CD8-positive, alpha-beta memory T cell (primary cell): ENCODE results near the gene CAPN8. TPM values are rescaled to one million over a fixed set of nuclear protein-coding genes. Genes with fewer than 3 reads are reported as not detected.

Experiments
- CTCF ChIA-PET: fragments of 350-600 bp; sonication (Branson Sonifier 250); formaldehyde crosslinking; loops from one replicate; lab custom pipeline; 2021; ENCODE audit warnings: antibody characterized with exemption; lab: Charles Lee
- POLR2A ChIA-PET: fragments of 350-600 bp; sonication (Branson Sonifier 250); formaldehyde crosslinking; loops from one replicate; lab custom pipeline; 2021; ENCODE audit warnings: antibody characterized with exemption; lab: Charles Lee
- DNase-seq, 5 donors: peaks; one replicate each; pipeline versions ENCODE4 v3.0.0 to v3.0.0-alpha.2; 2020 to 2022; ENCODE audit warnings: mixed read lengths in 1 of 5
- H3K27ac ChIP-seq: one replicate; pipeline ENCODE4 v1.7.0; 2013; ENCODE audit warnings: low read depth, mild to moderate bottlenecking, low read length, moderate library complexity
- H3K27me3 ChIP-seq: 2 replicates; pipeline ENCODE4 v1.7.0; 2013; ENCODE audit warnings: low read length, mild to moderate bottlenecking; ENCODE audit not compliant: insufficient read depth, poor library complexity, severe bottlenecking
- H3K36me3 ChIP-seq: 2 replicates; pipeline ENCODE4 v1.7.0; 2013; ENCODE audit warnings: mild to moderate bottlenecking, low read length, moderate library complexity; ENCODE audit not compliant: insufficient read depth
- H3K4me1 ChIP-seq: 2 replicates; pipeline ENCODE4 v1.7.0; 2013; ENCODE audit warnings: mild to moderate bottlenecking, low read length, moderate library complexity; ENCODE audit not compliant: insufficient read depth
- H3K4me3 ChIP-seq: 2 replicates; pipeline ENCODE4 v1.7.0; 2013; ENCODE audit warnings: mild to moderate bottlenecking, low read length
- H3K9me3 ChIP-seq: 2 replicates; pipeline ENCODE4 v1.7.0; 2013; ENCODE audit warnings: mild to moderate bottlenecking, low read length
- H3K27ac Mint-ChIP-seq, 8 donors: one replicate each; pipeline ENCODE4 v1.8.0; 2020 to 2021; ENCODE audit warnings: mixed read lengths in 8 of 8, mild to moderate bottlenecking in 6 of 8, inconsistent platforms in 3 of 8, moderate library complexity in 3 of 8
- H3K27me3 Mint-ChIP-seq, 2 donors: one replicate each; pipeline ENCODE4 v1.8.0; 2020 to 2021; ENCODE audit warnings: mixed read lengths in 2 of 2, mild to moderate bottlenecking in 1 of 2, moderate library complexity in 1 of 2
- H3K36me3 Mint-ChIP-seq, 3 donors: one replicate each; pipeline ENCODE4 v1.8.0; 2020 to 2021; ENCODE audit warnings: mixed read lengths in 3 of 3, inconsistent platforms in 1 of 3, mild to moderate bottlenecking in 1 of 3
- H3K4me1 Mint-ChIP-seq, 3 donors: one replicate each; pipeline ENCODE4 v1.8.0; 2020 to 2021; ENCODE audit warnings: mixed read lengths in 3 of 3, inconsistent platforms in 1 of 3, mild to moderate bottlenecking in 1 of 3
- H3K4me3 Mint-ChIP-seq, 7 donors: one replicate each; pipeline ENCODE4 v1.8.0; 2020 to 2021; ENCODE audit warnings: mixed read lengths in 7 of 7, mild to moderate bottlenecking in 6 of 7, moderate library complexity in 4 of 7, inconsistent platforms in 2 of 7
- H3K9me3 Mint-ChIP-seq, 5 donors: one replicate each; pipeline ENCODE4 v1.8.0; 2020 to 2022; ENCODE audit warnings: mixed read lengths in 5 of 5, mild to moderate bottlenecking in 3 of 5, moderate library complexity in 2 of 5, inconsistent platforms in 1 of 5
- polyA plus RNA-seq: library from polyadenylated mRNA; unstranded; fragments of 300-500 nt; fragmentation: Illumina TruSeq; gene quantifications from one replicate; pipeline ENCODE4 v1.2.3, GENCODE V29; 2021
- total RNA-seq, 2 experiments: library from RNA; stranded (reverse); gene quantifications; one replicate each; pipeline ENCODE4 v1.2.3, GENCODE V29; 2021

The CAPN8 gene
- total and polyA plus RNA-seq, 3 experiments from 2014 or later = not detected

DNA sequence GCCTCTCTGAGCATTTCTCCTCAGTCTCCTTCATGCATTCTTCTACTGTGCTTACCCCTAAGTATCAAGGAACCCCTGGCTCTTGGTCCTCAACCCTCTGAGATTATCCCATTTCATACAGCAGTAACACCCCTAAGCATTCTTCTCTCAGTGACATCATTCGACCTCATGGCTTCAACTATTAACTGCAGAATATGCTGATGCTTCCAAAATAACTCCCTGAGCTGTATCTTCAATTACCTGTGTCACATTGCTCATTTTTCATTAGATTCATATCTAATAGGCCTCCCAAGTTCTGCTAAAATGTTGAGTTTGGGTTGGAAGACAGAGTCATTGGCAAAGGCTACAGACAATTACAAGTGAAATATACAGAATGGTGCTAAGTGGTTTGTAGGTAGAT lies 7.5 kb downstream of the CAPN8 start:
- POLR2A ChIA-PET = no interaction called here

DNA sequence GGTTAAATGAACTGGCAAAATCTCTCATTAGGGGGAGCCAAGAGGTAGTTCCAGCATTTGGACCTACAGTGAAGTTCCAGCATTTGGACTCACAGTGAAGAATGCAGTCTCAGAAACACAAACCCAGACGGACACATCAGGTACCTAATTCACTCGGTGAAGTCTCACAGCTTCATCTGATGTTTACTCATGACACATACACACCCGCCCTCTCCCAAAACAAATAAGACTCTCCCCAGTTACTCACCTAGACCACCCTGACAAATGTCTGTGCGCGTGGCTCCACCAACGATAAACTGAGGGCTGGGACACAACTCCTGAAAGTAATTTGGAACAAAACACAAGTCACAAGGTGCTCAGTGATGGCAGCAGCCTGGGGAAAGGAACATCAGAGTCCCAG lies 11.4 kb downstream of the CAPN8 start:
- ChIA-PET CTCF (no interaction called here), POLR2A (no interaction called here)
- Mint-ChIP-seq H3K4me1 (no peaks in the 10 kb centered on the region), H3K27me3 (peaks cover 8 to 40% of the 10 kb centered on the region in 2 donors), H3K9me3 (no peaks in the 10 kb centered on the region), H3K4me3 (no peak overlapping the region), H3K27ac (peak overlapping the region in 1 of 8 donors; percentile 66), H3K36me3 (no peaks in the 10 kb centered on the region)
- DNase-seq = no peak
- Histone ChIP-seq H3K4me3 (no peak overlapping the region), H3K27me3 (no peaks in the 10 kb centered on the region), H3K4me1 (no peaks in the 10 kb centered on the region), H3K36me3 (no peaks in the 10 kb centered on the region), H3K27ac (no peak overlapping the region), H3K9me3 (no peaks in the 10 kb centered on the region)

More for the DNA sequence above, 7.5 kb downstream of the CAPN8 start:
- H3K9me3 Mint-ChIP-seq = no peaks in the 10 kb centered on the region
- Histone ChIP-seq H3K27ac (no peak overlapping the region), H3K27me3 (no peaks in the 10 kb centered on the region), H3K9me3 (no peaks in the 10 kb centered on the region), H3K4me1 (no peaks in the 10 kb centered on the region), H3K36me3 (no peaks in the 10 kb centered on the region), H3K4me3 (no peak overlapping the region)
- H3K36me3 Mint-ChIP-seq = no peaks in the 10 kb centered on the region
- no peak for DNase-seq
- H3K27me3 Mint-ChIP-seq = peaks cover 7 to 45% of the 10 kb centered on the region in 2 donors
- no peak overlapping the region for H3K4me3 Mint-ChIP-seq
- CTCF ChIA-PET = no interaction called here
- H3K27ac Mint-ChIP-seq = no peak overlapping the region
- H3K4me1 Mint-ChIP-seq = no peaks in the 10 kb centered on the region

DNA sequence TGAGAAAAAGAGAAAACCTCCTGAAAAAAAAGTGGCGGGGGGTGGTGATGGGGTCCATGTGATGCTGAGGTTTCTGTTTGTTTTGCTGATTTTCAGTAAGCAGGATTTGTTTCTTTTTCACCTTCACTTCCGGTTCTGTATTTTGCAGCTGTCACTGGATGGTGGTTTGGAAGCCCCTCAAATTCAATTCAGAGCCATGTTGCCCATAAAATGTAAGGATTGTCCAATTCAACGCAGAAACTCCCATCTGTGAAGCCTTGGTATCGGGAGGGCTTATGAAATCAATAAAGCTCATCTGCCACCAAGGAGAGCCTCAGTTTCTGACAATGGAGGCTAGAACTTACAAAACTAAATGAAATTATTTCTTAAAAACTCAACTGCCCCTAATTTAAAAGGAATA lies 12.1 kb downstream of the CAPN8 start:
- H3K4me1 Mint-ChIP-seq = no peaks in the 10 kb centered on the region
- Histone ChIP-seq H3K9me3 (no peaks in the 10 kb centered on the region), H3K36me3 (no peaks in the 10 kb centered on the region), H3K4me3 (no peak overlapping the region), H3K27me3 (no peaks in the 10 kb centered on the region), H3K27ac (no peak overlapping the region), H3K4me1 (no peaks in the 10 kb centered on the region)
- no peak for DNase-seq
- POLR2A ChIA-PET = no interaction called here
- CTCF ChIA-PET = no interaction called here
- H3K9me3 Mint-ChIP-seq = no peaks in the 10 kb centered on the region
- H3K27me3 Mint-ChIP-seq = peaks cover 8 to 44% of the 10 kb centered on the region in 2 donors
- H3K27ac Mint-ChIP-seq = no peak overlapping the region
- H3K36me3 Mint-ChIP-seq = no peaks in the 10 kb centered on the region
- no peak overlapping the region for H3K4me3 Mint-ChIP-seq

DNA sequence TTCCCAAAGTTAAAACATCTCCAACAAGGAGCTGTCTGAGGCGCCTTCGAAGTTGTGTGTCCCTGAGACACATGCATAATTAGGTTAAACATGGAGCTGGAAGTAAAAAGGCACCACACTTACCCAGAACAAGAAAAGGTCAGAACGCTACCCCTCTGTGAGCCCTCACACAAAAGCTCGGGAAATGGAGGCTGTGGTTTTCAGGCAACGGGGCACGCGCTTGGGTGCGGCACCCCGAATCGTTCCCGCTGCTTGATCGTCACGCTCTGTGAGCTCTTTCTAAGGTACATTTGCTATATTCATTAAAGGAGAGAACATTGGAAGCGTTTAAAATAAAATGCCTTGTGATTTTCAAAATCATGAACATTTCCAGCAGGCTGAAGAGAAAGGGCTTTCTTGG lies 12.5 kb downstream of the CAPN8 start:
- no peaks in the 10 kb centered on the region for H3K4me1 ChIP-seq
- no peaks in the 10 kb centered on the region for H3K36me3 ChIP-seq
- POLR2A ChIA-PET = no interaction called here
- no peaks in the 10 kb centered on the region for H3K27me3 ChIP-seq
- Mint-ChIP-seq H3K27ac (no peak overlapping the region), H3K9me3 (no peaks in the 10 kb centered on the region), H3K4me1 (no peaks in the 10 kb centered on the region), H3K4me3 (no peak overlapping the region), H3K27me3 (peaks cover 8 to 44% of the 10 kb centered on the region in 2 donors), H3K36me3 (no peaks in the 10 kb centered on the region)
- H3K27ac ChIP-seq = no peak overlapping the region
- CTCF ChIA-PET = no interaction called here
- no peak overlapping the region for H3K4me3 ChIP-seq
- H3K9me3 ChIP-seq = no peaks in the 10 kb centered on the region
- DNase-seq = no peak

DNA sequence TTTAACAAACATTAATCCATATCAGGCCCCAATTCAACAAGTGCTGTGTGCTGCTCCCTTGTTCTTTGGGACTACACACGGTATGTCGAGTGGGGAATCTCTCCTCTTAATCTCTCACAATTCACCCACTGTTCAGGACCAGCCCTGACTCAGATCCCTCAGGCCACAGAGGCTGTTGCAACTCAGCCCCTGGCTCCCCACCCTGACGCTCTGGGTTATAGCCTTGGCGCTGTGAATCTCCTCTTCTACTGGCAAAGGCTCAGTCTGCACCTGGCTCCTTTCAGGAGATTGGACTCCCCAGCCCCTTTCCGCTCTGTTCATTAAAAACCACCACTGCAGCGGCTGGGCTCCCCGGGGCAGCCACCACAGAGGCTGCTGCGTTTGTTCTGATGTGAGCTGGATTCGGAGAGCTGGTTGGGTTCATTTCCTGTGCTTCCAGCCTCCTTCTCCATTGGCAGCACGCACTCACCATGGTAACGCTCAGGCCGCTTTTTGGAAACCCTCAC lies 13.0 kb downstream of the CAPN8 start:
- DNase-seq = no peak
- Mint-ChIP-seq H3K4me1 (no peaks in the 10 kb centered on the region), H3K36me3 (no peaks in the 10 kb centered on the region), H3K4me3 (no peak overlapping the region), H3K9me3 (no peaks in the 10 kb centered on the region), H3K27ac (no peak overlapping the region), H3K27me3 (peaks cover 8 to 40% of the 10 kb centered on the region in 2 donors)
- Histone ChIP-seq H3K4me3 (no peak overlapping the region), H3K4me1 (no peaks in the 10 kb centered on the region), H3K9me3 (no peaks in the 10 kb centered on the region), H3K27ac (no peak overlapping the region), H3K27me3 (no peaks in the 10 kb centered on the region), H3K36me3 (no peaks in the 10 kb centered on the region)
- ChIA-PET CTCF (no interaction called here), POLR2A (no interaction called here)

DNA sequence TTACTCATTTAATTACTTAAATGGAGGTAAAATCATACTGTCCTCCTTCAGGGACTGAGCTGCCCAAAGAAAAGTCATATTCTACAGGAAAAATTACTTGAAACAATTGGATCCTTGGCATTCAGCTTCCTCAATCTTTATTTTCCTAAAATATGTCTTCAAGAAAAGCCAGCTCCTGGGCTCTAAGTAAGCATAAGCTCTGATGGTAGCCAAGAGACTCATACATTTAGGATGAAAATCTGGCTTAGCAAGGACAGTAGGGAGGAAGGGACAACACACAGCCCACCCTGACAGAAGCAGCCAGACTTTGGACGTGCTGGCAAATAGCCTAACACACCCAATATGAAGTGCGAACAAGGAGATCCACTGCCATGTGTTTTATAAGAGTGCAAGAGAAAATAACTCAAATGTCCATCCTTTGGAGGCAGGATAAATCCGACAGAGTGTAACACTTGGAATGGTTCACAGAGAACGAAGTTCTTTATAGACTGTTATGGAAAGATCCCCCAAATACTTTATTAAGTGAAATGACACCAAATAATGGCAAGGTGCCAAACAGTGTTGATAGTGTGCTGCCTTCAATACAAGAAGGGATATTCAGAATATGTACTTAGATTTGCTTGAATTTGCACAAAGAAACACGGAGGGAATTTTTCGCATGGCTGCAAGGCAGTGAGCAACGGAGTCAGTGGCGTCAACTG lies 14.1 kb downstream of the CAPN8 start:
- CTCF ChIA-PET = no interaction called here
- POLR2A ChIA-PET = no interaction called here
- no peaks in the 10 kb centered on the region for H3K9me3 Mint-ChIP-seq
- no peaks in the 10 kb centered on the region for H3K4me1 ChIP-seq
- DNase-seq = no peak
- no peaks in the 10 kb centered on the region for H3K4me1 Mint-ChIP-seq
- H3K36me3 ChIP-seq = no peaks in the 10 kb centered on the region
- peaks cover 8 to 42% of the 10 kb centered on the region in 2 donors for H3K27me3 Mint-ChIP-seq
- no peak overlapping the region for H3K4me3 Mint-ChIP-seq
- H3K9me3 ChIP-seq = no peaks in the 10 kb centered on the region
- H3K27ac Mint-ChIP-seq = no peak overlapping the region
- no peak overlapping the region for H3K27ac ChIP-seq
- no peaks in the 10 kb centered on the region for H3K27me3 ChIP-seq
- H3K36me3 Mint-ChIP-seq = no peaks in the 10 kb centered on the region
- no peak overlapping the region for H3K4me3 ChIP-seq

DNA sequence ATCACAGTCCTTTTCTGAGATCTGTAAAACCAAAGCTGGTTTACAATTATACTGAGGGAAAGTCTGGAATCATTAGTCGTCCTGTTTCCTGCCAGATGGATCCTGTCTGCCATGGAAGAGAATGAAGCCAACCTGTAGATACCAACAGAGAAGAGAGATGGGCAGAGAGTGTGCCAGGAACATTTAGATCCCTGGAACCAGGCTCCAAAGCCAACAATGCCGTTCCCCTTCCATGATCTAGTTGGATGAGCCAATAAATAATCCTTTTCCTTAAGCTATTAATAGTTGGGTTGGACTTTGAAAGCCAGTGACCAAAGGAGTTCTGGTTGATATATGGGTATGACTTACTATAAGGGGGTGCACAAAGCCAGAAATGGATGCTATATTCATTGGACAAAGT lies 15.0 kb downstream of the CAPN8 start:
- Mint-ChIP-seq H3K36me3 (no peaks in the 10 kb centered on the region), H3K4me3 (no peak overlapping the region), H3K27ac (no peak overlapping the region), H3K27me3 (peaks cover 7 to 40% of the 10 kb centered on the region in 2 donors), H3K9me3 (no peaks in the 10 kb centered on the region), H3K4me1 (no peaks in the 10 kb centered on the region)
- no peak for DNase-seq
- no peaks in the 10 kb centered on the region for H3K36me3 ChIP-seq
- H3K4me1 ChIP-seq = no peaks in the 10 kb centered on the region
- no peak overlapping the region for H3K4me3 ChIP-seq
- POLR2A ChIA-PET = no interaction called here
- H3K27me3 ChIP-seq = no peaks in the 10 kb centered on the region
- H3K27ac ChIP-seq = no peak overlapping the region
- H3K9me3 ChIP-seq = no peaks in the 10 kb centered on the region
- CTCF ChIA-PET = no interaction called here

DNA sequence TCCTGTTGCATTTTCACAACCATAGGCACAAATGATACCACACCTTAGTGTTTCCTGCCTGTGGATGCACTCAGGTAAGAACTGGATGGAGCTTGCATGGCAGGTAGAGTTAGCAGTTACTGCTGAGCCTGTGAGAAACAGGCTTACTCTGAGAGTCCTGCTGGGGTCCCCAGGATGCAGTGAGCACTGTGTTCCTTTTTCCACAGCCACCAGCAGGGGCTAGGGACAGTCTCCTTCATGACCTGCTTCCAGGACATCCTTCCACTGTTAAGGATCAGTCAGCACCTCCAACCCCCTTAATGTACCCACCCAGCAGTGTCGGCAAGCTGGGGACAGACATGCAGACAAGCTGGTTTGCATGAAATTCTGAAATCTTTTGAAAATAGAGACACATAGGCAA lies 16.3 kb downstream of the CAPN8 start:
- H3K27ac ChIP-seq = no peak overlapping the region
- POLR2A ChIA-PET = no interaction called here
- no peak for DNase-seq
- CTCF ChIA-PET = no interaction called here
- Mint-ChIP-seq H3K4me3 (peak overlapping the region in 1 of 7 donors; percentile 78), H3K27me3 (peaks cover 10 to 41% of the 10 kb centered on the region in 2 donors), H3K4me1 (no peaks in the 10 kb centered on the region), H3K27ac (no peak overlapping the region), H3K36me3 (no peaks in the 10 kb centered on the region), H3K9me3 (no peaks in the 10 kb centered on the region)
- no peaks in the 10 kb centered on the region for H3K36me3 ChIP-seq
- H3K9me3 ChIP-seq = no peaks in the 10 kb centered on the region
- no peaks in the 10 kb centered on the region for H3K4me1 ChIP-seq
- no peaks in the 10 kb centered on the region for H3K27me3 ChIP-seq
- no peak overlapping the region for H3K4me3 ChIP-seq
